HepG2 (cell line): ENCODE measurements around the gene PSMB1. TPM values are rescaled to one million over a fixed set of nuclear protein-coding genes. Genes with fewer than 3 reads are reported as not detected.

Experiments
- GATAD2A ChIP-seq: IDR thresholded peaks from 2 replicates; pipeline ENCODE4 v1.6.1; 2016
- MAFF ChIP-seq: IDR thresholded peaks from 2 replicates; pipeline ENCODE4 v1.6.1; 2011; ENCODE audit warnings: low read depth, low read length, improper control_type of control experiment
- MIER3 ChIP-seq: IDR thresholded peaks from 2 replicates; pipeline ENCODE4 v1.6.1; 2016; ENCODE audit warnings: missing compliant biosample characterization, borderline replicate concordance
- SETDB1 ChIP-seq: sonication (generic); formaldehyde crosslinking; IDR thresholded peaks from 2 replicates; pipeline ENCODE4 v1.5.1; 2020; ENCODE audit warnings: missing genetic modification reagents, mild to moderate bottlenecking, borderline replicate concordance
- ZC3H4 ChIP-seq: sonication (generic); formaldehyde crosslinking; IDR thresholded peaks from 2 replicates; pipeline ENCODE4 v1.4.0; 2020; ENCODE audit warnings: missing genetic modification reagents, borderline replicate concordance
- ZNF160 ChIP-seq: sonication (generic); formaldehyde crosslinking; IDR thresholded peaks from 2 replicates; pipeline ENCODE4 v1.8.0; 2022; ENCODE audit warnings: mild to moderate bottlenecking, inconsistent platforms, missing genetic modification reagents
- ZNF383 ChIP-seq: sonication (generic); formaldehyde crosslinking; IDR thresholded peaks from 2 replicates; pipeline ENCODE4 v1.4.0; 2020; ENCODE audit warnings: missing genetic modification reagents, mild to moderate bottlenecking, borderline replicate concordance
- ZNF614 ChIP-seq: IDR thresholded peaks from 2 replicates; pipeline ENCODE4 v1.6.1; 2018; ENCODE audit warnings: missing biosample characterization, missing genetic modification reagents, inconsistent platforms, borderline replicate concordance
- ZNF891 ChIP-seq: sonication (generic); formaldehyde crosslinking; IDR thresholded peaks from 2 replicates; pipeline ENCODE4 v1.5.0; 2020; ENCODE audit warnings: mild to moderate bottlenecking, missing genetic modification reagents
- polyA plus RNA-seq, 8 experiments: library from polyadenylated mRNA; depleted of rRNA in 3 of 8; stranded (reverse) in 7 of 8; unstranded in 1 of 8; fragments of >200 nt; fragmentation: Illumina TruSeq in 4 of 8; extraction: Trizol in 4 of 8; gene quantifications; 2 replicates each; pipeline versions ENCODE4 v1.2.1 to v1.2.3, GENCODE V29; 2011 to 2016; ENCODE audit warnings: low read depth in 4 of 8, missing spikeins in 1 of 8, mixed read lengths in 1 of 8; ENCODE audit not compliant: insufficient read depth in 1 of 8
- total RNA-seq, 5 experiments: library from RNA; depleted of rRNA; stranded (reverse); fragments of >200 nt; fragmentation: Illumina TruSeq; extraction: Trizol; gene quantifications; 2 replicates each; pipeline ENCODE4 v1.2.3, GENCODE V29; 2016; ENCODE audit warnings: low read depth in 1 of 5
- TF ChIP-seq, protein P1 (sequence below): sonication (generic); formaldehyde crosslinking; IDR thresholded peaks from 2 replicates; pipeline ENCODE4 v1.5.1; 2020; ENCODE audit warnings: mild to moderate bottlenecking, missing genetic modification reagents, moderate library complexity
- TF ChIP-seq, protein P2 (sequence below): sonication (generic); formaldehyde crosslinking; IDR thresholded peaks from 2 replicates; pipeline ENCODE4 v1.5.0; 2020; ENCODE audit warnings: mild to moderate bottlenecking, missing genetic modification reagents, moderate library complexity
- TF ChIP-seq, protein P3 (sequence below): sonication (generic); formaldehyde crosslinking; IDR thresholded peaks from 2 replicates; pipeline ENCODE4 v1.5.1; 2020; ENCODE audit warnings: missing genetic modification reagents, mild to moderate bottlenecking, borderline replicate concordance
- TF ChIP-seq, protein P4 (sequence below): sonication (generic); formaldehyde crosslinking; IDR thresholded peaks from 2 replicates; pipeline ENCODE4 v1.4.0; 2020; ENCODE audit warnings: low read depth, mild to moderate bottlenecking, missing genetic modification reagents
- TF ChIP-seq, protein P5 (sequence below): sonication (generic); formaldehyde crosslinking; conservative IDR thresholded peaks from 2 replicates; pipeline ENCODE4 v1.4.0; 2020; ENCODE audit warnings: missing genetic modification reagents
- TF ChIP-seq, protein P6 (sequence below): sonication (generic); formaldehyde crosslinking; IDR thresholded peaks from 2 replicates; pipeline ENCODE4 v1.5.1; 2020; ENCODE audit warnings: missing genetic modification reagents, mild to moderate bottlenecking, borderline replicate concordance

Gene PSMB1
- total and polyA plus RNA-seq, 2 of the 13 experiments (the other 11 are each of a cell fraction or from before 2014, with no cell fraction given), result 528 to 592 TPM

DNA sequence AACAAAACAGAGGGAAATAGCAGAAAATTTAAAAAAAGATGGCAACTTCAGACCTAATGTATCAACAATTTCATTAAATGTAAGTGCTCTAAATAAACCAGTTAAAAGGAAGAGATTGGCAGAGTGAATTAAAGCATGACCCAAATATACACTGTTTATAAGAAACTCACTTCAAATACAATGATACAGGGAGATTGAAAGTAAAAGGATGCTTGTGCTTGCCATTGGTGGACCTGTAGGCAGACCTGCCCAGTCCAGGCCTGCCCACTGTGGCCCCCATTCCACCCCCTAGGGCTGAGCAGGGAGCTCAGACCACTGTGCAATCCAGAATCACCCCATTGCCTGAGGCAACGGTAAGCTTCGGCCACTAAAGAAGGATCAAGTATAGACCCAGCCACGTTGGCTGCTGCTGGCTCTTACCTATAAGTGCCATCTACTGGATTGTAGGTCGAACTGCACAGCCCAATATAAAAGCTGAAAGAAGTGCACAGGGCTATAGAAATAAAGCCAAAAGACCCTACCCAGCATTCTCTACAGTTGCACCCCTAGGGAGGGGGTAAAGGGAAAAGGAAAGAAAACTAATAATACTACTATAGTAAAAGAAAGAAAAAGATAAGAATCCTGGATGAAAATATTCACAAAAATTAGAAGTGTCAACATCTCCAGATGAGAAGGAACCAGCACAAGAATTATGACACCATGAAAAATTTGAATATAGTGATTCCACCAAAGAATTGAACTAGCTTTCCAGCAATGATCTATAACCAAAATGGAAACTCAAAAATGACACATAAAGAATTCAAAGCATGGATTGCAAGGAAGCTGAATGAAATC is 36.1 kb downstream of the PSMB1 start (continued):
- TF ChIP-seq, protein P1, sequence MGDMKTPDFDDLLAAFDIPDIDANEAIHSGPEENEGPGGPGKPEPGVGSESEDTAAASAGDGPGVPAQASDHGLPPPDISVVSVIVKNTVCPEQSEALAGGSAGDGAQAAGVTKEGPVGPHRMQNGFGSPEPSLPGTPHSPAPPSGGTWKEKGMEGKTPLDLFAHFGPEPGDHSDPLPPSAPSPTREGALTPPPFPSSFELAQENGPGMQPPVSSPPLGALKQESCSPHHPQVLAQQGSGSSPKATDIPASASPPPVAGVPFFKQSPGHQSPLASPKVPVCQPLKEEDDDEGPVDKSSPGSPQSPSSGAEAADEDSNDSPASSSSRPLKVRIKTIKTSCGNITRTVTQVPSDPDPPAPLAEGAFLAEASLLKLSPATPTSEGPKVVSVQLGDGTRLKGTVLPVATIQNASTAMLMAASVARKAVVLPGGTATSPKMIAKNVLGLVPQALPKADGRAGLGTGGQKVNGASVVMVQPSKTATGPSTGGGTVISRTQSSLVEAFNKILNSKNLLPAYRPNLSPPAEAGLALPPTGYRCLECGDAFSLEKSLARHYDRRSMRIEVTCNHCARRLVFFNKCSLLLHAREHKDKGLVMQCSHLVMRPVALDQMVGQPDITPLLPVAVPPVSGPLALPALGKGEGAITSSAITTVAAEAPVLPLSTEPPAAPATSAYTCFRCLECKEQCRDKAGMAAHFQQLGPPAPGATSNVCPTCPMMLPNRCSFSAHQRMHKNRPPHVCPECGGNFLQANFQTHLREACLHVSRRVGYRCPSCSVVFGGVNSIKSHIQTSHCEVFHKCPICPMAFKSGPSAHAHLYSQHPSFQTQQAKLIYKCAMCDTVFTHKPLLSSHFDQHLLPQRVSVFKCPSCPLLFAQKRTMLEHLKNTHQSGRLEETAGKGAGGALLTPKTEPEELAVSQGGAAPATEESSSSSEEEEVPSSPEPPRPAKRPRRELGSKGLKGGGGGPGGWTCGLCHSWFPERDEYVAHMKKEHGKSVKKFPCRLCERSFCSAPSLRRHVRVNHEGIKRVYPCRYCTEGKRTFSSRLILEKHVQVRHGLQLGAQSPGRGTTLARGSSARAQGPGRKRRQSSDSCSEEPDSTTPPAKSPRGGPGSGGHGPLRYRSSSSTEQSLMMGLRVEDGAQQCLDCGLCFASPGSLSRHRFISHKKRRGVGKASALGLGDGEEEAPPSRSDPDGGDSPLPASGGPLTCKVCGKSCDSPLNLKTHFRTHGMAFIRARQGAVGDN, result 0 out of 2 replicates have a peak, but pooled peaks have one; percentile 24
- TF ChIP-seq ZNF160, result no peak
- TF ChIP-seq, protein P2, sequence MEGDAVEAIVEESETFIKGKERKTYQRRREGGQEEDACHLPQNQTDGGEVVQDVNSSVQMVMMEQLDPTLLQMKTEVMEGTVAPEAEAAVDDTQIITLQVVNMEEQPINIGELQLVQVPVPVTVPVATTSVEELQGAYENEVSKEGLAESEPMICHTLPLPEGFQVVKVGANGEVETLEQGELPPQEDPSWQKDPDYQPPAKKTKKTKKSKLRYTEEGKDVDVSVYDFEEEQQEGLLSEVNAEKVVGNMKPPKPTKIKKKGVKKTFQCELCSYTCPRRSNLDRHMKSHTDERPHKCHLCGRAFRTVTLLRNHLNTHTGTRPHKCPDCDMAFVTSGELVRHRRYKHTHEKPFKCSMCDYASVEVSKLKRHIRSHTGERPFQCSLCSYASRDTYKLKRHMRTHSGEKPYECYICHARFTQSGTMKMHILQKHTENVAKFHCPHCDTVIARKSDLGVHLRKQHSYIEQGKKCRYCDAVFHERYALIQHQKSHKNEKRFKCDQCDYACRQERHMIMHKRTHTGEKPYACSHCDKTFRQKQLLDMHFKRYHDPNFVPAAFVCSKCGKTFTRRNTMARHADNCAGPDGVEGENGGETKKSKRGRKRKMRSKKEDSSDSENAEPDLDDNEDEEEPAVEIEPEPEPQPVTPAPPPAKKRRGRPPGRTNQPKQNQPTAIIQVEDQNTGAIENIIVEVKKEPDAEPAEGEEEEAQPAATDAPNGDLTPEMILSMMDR (CRISPR knock-in tag), result peak; percentile 93
- TF ChIP-seq ZNF614, result no peak
- no peak for TF ChIP-seq ZC3H4 (CRISPR knock-in tag)
- 0 out of 2 replicates have a peak, but pooled peaks have one; percentile 26 for TF ChIP-seq GATAD2A (CRISPR knock-in tag)
- TF ChIP-seq, protein P3, sequence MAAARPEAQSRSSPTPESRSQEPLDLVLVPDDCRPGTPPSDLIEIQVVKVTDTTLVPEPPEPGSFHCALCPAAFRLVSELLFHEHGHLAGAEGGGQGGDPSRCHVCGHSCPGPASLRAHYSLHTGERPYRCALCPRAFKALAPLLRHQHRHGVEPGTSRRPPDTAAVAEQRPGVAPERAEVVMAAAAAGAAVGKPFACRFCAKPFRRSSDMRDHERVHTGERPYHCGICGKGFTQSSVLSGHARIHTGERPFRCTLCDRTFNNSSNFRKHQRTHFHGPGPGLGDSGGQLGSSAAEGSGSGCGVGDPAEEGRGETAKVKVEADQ, result 0 out of 2 replicates have a peak, but pooled peaks have one; percentile 33
- TF ChIP-seq, protein P4, sequence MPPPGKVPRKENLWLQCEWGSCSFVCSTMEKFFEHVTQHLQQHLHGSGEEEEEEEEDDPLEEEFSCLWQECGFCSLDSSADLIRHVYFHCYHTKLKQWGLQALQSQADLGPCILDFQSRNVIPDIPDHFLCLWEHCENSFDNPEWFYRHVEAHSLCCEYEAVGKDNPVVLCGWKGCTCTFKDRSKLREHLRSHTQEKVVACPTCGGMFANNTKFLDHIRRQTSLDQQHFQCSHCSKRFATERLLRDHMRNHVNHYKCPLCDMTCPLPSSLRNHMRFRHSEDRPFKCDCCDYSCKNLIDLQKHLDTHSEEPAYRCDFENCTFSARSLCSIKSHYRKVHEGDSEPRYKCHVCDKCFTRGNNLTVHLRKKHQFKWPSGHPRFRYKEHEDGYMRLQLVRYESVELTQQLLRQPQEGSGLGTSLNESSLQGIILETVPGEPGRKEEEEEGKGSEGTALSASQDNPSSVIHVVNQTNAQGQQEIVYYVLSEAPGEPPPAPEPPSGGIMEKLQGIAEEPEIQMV, result 0 out of 2 replicates have a peak, but pooled peaks have one; percentile 21
- TF ChIP-seq, protein P5, sequence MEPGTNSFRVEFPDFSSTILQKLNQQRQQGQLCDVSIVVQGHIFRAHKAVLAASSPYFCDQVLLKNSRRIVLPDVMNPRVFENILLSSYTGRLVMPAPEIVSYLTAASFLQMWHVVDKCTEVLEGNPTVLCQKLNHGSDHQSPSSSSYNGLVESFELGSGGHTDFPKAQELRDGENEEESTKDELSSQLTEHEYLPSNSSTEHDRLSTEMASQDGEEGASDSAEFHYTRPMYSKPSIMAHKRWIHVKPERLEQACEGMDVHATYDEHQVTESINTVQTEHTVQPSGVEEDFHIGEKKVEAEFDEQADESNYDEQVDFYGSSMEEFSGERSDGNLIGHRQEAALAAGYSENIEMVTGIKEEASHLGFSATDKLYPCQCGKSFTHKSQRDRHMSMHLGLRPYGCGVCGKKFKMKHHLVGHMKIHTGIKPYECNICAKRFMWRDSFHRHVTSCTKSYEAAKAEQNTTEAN, result no peak
- TF ChIP-seq SETDB1 (CRISPR knock-in tag), result no peak
- TF ChIP-seq, protein P6, sequence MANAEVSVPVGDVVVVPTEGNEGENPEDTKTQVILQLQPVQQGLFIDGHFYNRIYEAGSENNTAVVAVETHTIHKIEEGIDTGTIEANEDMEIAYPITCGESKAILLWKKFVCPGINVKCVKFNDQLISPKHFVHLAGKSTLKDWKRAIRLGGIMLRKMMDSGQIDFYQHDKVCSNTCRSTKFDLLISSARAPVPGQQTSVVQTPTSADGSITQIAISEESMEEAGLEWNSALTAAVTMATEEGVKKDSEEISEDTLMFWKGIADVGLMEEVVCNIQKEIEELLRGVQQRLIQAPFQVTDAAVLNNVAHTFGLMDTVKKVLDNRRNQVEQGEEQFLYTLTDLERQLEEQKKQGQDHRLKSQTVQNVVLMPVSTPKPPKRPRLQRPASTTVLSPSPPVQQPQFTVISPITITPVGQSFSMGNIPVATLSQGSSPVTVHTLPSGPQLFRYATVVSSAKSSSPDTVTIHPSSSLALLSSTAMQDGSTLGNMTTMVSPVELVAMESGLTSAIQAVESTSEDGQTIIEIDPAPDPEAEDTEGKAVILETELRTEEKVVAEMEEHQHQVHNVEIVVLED (CRISPR knock-in tag), result no peak
- 0 out of 2 replicates have a peak, but pooled peaks have one; percentile 33 for TF ChIP-seq ZNF891 (CRISPR knock-in tag)
- 0 out of 2 replicates have a peak, but pooled peaks have one; percentile 36 for TF ChIP-seq MIER3 (CRISPR knock-in tag)
- TF ChIP-seq MAFF, result no peak
- no peak for TF ChIP-seq ZNF383 (CRISPR knock-in tag)
